Measurements from ENCODE around the gene EPHA3. TPM values are rescaled to one million over a fixed set of nuclear protein-coding genes. Genes with fewer than 3 reads are reported as not detected.

EPHA3 gene
- total and polyA plus RNA-seq, 2 donors (not counting 1 experiment from before 2014, with no cell fraction given): 0.01 TPM; not detected in 1

DNA sequence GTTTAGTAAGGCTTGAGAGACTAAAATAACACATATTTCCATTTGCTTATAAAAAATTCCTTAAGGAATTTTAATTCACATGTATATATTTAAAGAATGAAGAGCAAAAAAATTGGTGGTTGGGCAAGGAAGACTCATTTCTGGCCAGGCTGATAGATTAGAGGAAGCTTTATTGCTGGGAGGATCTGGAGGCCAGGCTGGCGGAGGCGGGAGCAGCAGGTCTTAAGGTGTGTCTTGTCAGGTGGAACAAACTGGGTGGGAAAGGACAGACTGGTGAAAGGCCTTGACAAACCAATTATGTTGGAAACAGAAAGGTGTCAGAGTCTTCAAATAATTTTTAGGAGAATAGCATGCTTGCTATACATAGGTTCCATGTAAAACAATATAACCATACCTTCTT is 124.7 kb downstream of the EPHA3 start:
- WGBS (ENCODE audit: insufficient coverage): 85% methylated on average over 2 of the region's 2 CpGs
- Histone ChIP-seq H3K9me3 (ENCODE audit: control extremely low read depth in 1 of 3, control insufficient read depth in 2 of 3, insufficient read depth in 1 of 3, low read length in 2 of 3) (peaks cover 0 to 3% (median 2%) of the 10 kb centered on the region in 3 donors), H3K9ac (ENCODE audit: low read length) (no peak overlapping the region), H4K20me1 (ENCODE audit: control insufficient read depth, insufficient read depth, low read length, poor library complexity, severe bottlenecking) (no peaks in the 10 kb centered on the region), H3K36me3 (replicated peaks in 1 of 2; ENCODE audit: control extremely low read depth in 1 of 2, control insufficient read depth in 1 of 2, extremely low read depth in 1 of 2, insufficient read depth in 2 of 2, low read length in 1 of 2) (no peaks in the 10 kb centered on the region), H3K79me2 (ENCODE audit: control insufficient read depth, insufficient read depth, low read length) (no peaks in the 10 kb centered on the region), H2AFZ (ENCODE audit: insufficient read depth, low read depth, low read length, poor library complexity, severe bottlenecking) (no peak overlapping the region), H3K27me3 (replicated peaks in 1 of 4; ENCODE audit: control extremely low read depth in 1 of 4, control insufficient read depth in 3 of 4, insufficient read depth in 4 of 4, low read length in 3 of 4) (no peaks in the 10 kb centered on the region), H3K4me3 (ENCODE audit: control extremely low read depth in 1 of 5, extremely low read depth in 1 of 5, insufficient read depth in 1 of 5, low read depth in 2 of 5, low read length in 4 of 5) (no peak overlapping the region), H3K4me1 (ENCODE audit: control insufficient read depth in 2 of 2, insufficient read depth in 2 of 2, low read length in 2 of 2) (no peaks in the 10 kb centered on the region), H3K27ac (ENCODE audit: low read length in 2 of 2) (no peak overlapping the region), H3K4me2 (replicated peaks; ENCODE audit: low read depth, low read length, poor library complexity, severe bottlenecking) (no peak overlapping the region)
- H3K4me1 Mint-ChIP-seq: no peaks in the 10 kb centered on the region
- H3K27me3 Mint-ChIP-seq: no peaks in the 10 kb centered on the region
- intact Hi-C loops (cut with micrococcal nuclease): no loop called here
- peaks cover 3% of the 10 kb centered on the region for H3K9me3 Mint-ChIP-seq (ENCODE audit: insufficient read depth)
- TF ChIP-seq CTCF (IDR thresholded peaks at IDR 0.05) (no peak), EZH2 (IDR thresholded peaks at IDR 0.05; ENCODE audit: borderline replicate concordance, insufficient read depth, low read depth, low read length, poor library complexity, severe bottlenecking) (no peak)
- ChIA-PET CTCF (no interaction called here), POLR2A (no interaction called here)
- H3K27ac Mint-ChIP-seq: no peak overlapping the region
- DNase-seq (no peak), ATAC-seq (ENCODE audit: low read depth) (no peak)
- H3K4me3 Mint-ChIP-seq: no peak overlapping the region

- Histone ChIP-seq H3K27me3 (replicated peaks in 1 of 4; ENCODE audit: control extremely low read depth in 1 of 4, control insufficient read depth in 3 of 4, insufficient read depth in 4 of 4, low read length in 3 of 4) (no peaks in the 10 kb centered on the region), H3K27ac (ENCODE audit: low read length in 2 of 2) (no peak overlapping the region), H3K9ac (ENCODE audit: low read length) (no peak overlapping the region), H3K4me2 (replicated peaks; ENCODE audit: low read depth, low read length, poor library complexity, severe bottlenecking) (no peak overlapping the region), H3K36me3 (replicated peaks in 1 of 2; ENCODE audit: control extremely low read depth in 1 of 2, control insufficient read depth in 1 of 2, extremely low read depth in 1 of 2, insufficient read depth in 2 of 2, low read length in 1 of 2) (no peaks in the 10 kb centered on the region), H4K20me1 (ENCODE audit: control insufficient read depth, insufficient read depth, low read length, poor library complexity, severe bottlenecking) (no peaks in the 10 kb centered on the region), H3K79me2 (ENCODE audit: control insufficient read depth, insufficient read depth, low read length) (no peaks in the 10 kb centered on the region), H3K4me3 (ENCODE audit: control extremely low read depth in 1 of 5, extremely low read depth in 1 of 5, insufficient read depth in 1 of 5, low read depth in 2 of 5, low read length in 4 of 5) (no peak overlapping the region), H3K9me3 (ENCODE audit: control extremely low read depth in 1 of 3, control insufficient read depth in 2 of 3, insufficient read depth in 1 of 3, low read length in 2 of 3) (peaks cover 0 to 3% (median 2%) of the 10 kb centered on the region in 3 donors), H3K4me1 (ENCODE audit: control insufficient read depth in 2 of 2, insufficient read depth in 2 of 2, low read length in 2 of 2) (no peaks in the 10 kb centered on the region), H2AFZ (ENCODE audit: insufficient read depth, low read depth, low read length, poor library complexity, severe bottlenecking) (no peak overlapping the region)
- H3K27me3 Mint-ChIP-seq: no peaks in the 10 kb centered on the region
- H3K4me1 Mint-ChIP-seq: no peaks in the 10 kb centered on the region
- intact Hi-C loops (cut with micrococcal nuclease): no loop called here
- DNase-seq (no peak), ATAC-seq (ENCODE audit: low read depth) (no peak)
- ChIA-PET POLR2A (no interaction called here), CTCF (no interaction called here)
- peaks cover 3% of the 10 kb centered on the region for H3K9me3 Mint-ChIP-seq (ENCODE audit: insufficient read depth)
- no peak overlapping the region for H3K4me3 Mint-ChIP-seq
- TF ChIP-seq EZH2 (IDR thresholded peaks at IDR 0.05; ENCODE audit: borderline replicate concordance, insufficient read depth, low read depth, low read length, poor library complexity, severe bottlenecking) (no peak), CTCF (IDR thresholded peaks at IDR 0.05) (no peak)
- no peak overlapping the region for H3K27ac Mint-ChIP-seq
Observed at GRCh38 chr3:89234620-89235019, 127.2 kb downstream of the EPHA3 start.

Measured in B cell (primary cell).